GM19455 (cell line): ENCODE results near the gene TNIK.
A peak's percentile ranks its signal among the peaks of the same experiment; 100 is the strongest.

Experiments
- ATAC-seq: cut with Tn5 transposase; IDR thresholded peaks from one replicate; pipeline ENCODE4 v1.9.1; 2021; ENCODE audit not compliant: unreplicated experiment

TNIK gene

GRCh38 chr3:171286580-171287249 is 173.5 kb downstream of the TNIK start:
- ATAC-seq = peak; percentile 52

- ATAC-seq = no peak
Observed at GRCh38 chr3:171285287-171285686, 174.9 kb downstream of the TNIK start.

- peak; percentile 49 for ATAC-seq
Observed at GRCh38 chr3:171284308-171285075, 175.7 kb downstream of the TNIK start.

- ATAC-seq = no peak
Observed at GRCh38 chr3:171283848-171284222, 176.4 kb downstream of the TNIK start.

GRCh38 chr3:171283183-171283847 is 176.9 kb downstream of the TNIK start:
- ATAC-seq = no peak

- no peak for ATAC-seq
Observed at GRCh38 chr3:171282041-171282440, 178.2 kb downstream of the TNIK start.

GRCh38 chr3:171281256-171281992 is 178.8 kb downstream of the TNIK start:
- ATAC-seq = no peak

GRCh38 chr3:171279972-171280371 is 180.2 kb downstream of the TNIK start:
- no peak for ATAC-seq

GRCh38 chr3:171278299-171278590 is 182.0 kb downstream of the TNIK start:
- ATAC-seq = no peak

- no peak for ATAC-seq
Observed at GRCh38 chr3:171277456-171278298, 182.5 kb downstream of the TNIK start.

GRCh38 chr3:171276923-171277322 is 183.3 kb downstream of the TNIK start:
- ATAC-seq = no peak

GRCh38 chr3:171274222-171274621 is 186.0 kb downstream of the TNIK start:
- ATAC-seq = no peak

GRCh38 chr3:171270541-171270940 is 189.7 kb downstream of the TNIK start:
- ATAC-seq = no peak

- no peak for ATAC-seq
Observed at GRCh38 chr3:171269542-171269941, 190.7 kb downstream of the TNIK start.

GRCh38 chr3:171268677-171269076 is 191.5 kb downstream of the TNIK start:
- no peak for ATAC-seq

- no peak for ATAC-seq
Observed at GRCh38 chr3:171267104-171267503, 193.1 kb downstream of the TNIK start.

GRCh38 chr3:171266740-171267073 is 193.5 kb downstream of the TNIK start:
- ATAC-seq = no peak

GRCh38 chr3:171266034-171266739 is 194.0 kb downstream of the TNIK start:
- no peak for ATAC-seq

- no peak for ATAC-seq
Observed at GRCh38 chr3:171264758-171265157, 195.4 kb downstream of the TNIK start.

GRCh38 chr3:171262431-171262830 is 197.8 kb downstream of the TNIK start:
- no peak for ATAC-seq
